Superior temporal gyrus (tissue), 1 donor: Measurements from ENCODE around the gene CD300E.
A peak's percentile ranks its signal among the peaks of the same experiment; 100 is the strongest.
"Not testable (repeated sequence)": the region's sequence is repeated elsewhere in the genome, so short reads cannot be mapped to it uniquely, and the experiment has no call there.

Source experiments
- DNase-seq: peaks from one replicate; pipeline ENCODE4 v3.0.0-alpha.2; 2016; ENCODE audit errors: extremely low spot score

CD300E gene

DNA sequence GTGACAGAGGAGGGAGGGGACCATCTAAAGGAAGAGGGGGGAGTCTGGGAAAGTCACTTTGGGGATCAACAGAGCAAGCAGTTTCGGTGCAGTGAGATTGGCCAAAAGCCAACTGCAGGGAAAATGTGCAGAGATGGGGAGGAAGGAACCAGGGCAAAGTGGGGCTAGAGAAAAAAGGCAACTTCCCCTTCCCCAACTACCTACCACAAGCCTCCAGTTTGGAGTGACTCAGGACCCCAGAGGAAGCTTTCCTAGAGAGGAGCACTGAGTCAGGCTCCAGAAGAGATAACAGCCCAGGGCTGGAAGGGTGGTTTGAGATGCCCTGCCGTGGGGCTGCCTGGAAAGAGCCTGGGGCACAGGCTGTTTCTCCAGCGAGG lies 24.5 kb downstream of the CD300E start:
- DNase-seq, result no peak

DNA sequence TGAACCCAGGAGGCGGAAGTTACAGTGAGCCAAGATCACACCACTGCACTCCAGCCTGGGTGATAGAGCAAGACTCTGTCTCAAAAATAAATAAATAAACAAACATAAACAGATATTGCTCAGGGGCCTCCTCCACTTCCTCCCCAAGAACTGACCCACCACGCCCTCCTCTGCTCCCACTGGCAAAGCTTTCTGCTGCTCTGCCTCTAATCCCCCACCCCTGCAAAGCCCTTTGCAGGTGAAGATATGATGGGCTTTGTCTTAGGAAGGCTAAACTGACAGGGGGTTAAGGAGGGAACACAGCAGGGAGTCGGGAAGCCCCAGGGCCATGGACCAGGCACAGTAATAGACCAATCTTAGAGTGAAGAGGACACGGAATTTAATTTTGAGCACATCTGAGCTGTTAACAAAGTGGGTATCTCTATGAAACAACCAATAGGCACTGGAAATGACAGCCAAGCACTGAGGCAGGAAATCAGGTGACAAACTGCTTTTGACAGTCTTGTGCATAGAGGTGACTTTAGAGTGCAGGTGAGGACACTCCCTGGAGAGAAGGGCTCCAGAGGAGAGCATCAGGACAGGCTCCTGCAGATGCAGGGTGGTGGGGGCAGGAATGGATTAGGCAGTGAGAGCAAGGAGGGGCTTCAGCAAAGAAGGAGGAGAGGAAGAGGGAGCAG lies 25.1 kb downstream of the CD300E start:
- no peak for DNase-seq

DNA sequence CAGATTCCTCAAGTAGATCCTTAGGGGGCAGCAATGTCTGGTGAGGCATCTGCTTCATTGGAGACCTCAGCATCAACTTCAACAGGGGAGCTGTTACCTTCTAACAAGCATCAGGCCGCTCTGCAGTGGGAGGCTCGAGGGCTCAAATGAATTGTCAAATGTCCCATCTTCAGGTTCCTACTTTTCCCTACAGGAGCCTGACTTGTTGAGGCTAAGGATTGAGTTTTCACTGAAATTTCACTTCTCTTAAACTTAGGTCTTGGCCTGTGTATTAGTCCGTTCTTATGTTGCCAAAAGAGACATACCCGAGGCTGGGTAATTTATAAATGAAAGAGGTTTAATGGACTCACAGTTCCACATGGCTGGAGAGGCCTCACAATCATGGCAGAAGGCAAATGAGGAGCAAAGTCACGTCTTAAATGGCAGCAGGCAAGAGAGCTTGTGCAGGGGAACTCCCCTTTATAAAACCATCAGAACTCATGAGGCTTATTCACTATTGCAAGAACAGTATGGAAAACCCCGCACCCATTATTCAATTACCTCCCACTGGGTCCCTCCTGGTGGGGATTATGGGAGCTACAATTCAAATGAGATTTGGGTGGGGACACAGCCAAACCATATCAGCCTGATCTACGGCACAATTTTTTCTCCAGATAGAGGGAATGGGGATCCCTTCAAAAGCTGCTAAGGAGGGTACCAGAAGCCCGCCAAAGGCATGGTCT lies 26.3 kb downstream of the CD300E start:
- DNase-seq, result no peak

DNA sequence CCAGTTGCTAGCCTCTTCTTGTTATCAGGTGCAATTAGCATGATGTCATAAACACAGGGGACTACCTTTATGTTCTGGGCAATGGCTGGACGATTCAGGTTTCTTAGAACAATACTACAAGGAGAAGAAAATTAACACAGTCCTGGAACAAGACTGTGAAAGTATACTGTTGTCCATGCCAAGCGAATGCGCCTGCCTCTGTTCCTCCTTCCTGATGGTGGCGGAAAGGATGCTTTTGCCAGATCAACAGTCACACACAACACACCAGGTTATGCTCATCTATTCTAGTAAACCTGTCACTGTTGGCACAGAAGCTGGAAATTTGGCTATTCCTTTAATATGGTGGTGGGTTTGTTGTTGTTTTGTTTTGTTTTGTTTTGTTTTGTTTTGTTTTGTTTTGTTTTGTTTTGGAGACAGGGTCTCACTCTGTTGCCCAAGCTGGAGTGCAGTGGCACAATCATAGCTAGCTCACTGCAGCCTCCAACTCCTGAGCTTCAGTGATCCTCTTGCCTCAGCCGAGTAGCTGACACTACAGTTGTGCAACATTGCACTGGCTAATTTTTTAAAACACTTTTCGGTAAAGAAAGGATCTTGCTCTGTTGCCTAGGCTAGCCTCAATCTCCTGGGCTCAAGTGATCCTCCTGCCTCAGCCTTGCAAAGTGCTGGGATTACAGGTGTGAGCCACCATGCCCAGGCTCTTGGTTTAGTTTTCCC lies 28.3 kb downstream of the CD300E start:
- DNase-seq, result no peak

DNA sequence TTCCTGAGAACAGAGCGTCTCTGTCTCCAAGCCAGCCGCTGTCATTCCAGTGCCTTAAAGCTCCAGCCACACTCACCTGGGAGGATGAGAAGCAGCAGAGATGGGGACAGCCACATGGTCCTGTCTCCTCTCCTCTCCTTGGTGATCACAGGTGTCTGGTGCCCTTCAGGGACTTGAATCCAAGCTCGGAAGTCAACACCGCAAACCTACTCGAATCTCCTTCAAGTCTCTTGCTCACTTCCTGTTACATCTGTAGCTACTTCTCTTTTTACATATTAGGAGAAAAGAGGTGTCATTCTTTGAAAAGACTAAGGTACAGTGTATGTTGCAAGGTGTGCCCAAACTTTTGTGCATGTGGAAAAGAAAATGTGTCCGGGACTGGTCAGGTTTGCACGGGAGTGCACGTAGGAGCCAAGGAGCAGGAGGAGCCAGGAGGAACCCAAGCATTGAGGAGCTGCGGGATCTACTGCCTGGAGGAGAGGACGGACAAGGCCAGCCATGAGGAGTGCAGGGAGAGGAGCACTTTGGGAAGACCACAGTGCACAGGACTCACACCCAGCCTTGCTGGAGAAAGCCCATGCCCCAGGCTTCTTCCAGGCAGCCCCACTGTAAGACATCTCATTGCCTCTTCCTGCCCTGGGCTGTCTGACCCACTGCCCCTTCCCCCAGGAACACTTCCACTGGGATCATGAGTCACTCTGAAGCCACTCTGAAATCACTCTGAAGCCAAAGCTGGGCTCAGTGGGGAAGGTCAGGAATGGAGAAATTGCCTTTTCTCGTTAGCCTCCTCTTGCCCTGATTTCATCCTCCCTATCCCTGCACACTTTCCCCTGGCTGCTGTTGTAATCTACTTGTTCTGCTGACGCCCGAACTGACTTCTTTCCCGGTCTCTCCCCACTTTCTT lies 31.2 kb downstream of the CD300E start, which contains the start of gene CD300LD:
Gene CD300LD (minus strand): TSS at position 197 of the 904 bp plus-strand sequence. CDS start 81 bp downstream, at position 116.
- no peak for DNase-seq

DNA sequence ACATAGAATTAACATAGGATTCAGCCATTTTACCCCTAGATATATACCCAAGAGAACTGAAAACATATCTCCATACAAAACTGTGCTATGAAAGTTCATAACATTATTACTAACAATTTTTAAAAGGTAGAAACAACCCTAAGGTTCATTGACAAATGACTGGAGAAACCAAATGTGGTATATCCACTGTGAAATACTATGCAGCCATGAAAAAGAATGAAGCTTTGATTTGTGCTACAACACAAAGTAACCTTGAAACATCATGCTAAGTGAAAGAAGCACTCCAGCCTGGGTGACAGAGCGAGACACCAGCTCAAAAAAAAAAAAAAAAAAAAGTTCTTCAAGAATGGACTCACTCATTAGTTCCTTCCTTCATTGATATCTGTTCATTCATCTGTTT lies 32.0 kb downstream of the CD300E start:
- no peak for DNase-seq

DNA sequence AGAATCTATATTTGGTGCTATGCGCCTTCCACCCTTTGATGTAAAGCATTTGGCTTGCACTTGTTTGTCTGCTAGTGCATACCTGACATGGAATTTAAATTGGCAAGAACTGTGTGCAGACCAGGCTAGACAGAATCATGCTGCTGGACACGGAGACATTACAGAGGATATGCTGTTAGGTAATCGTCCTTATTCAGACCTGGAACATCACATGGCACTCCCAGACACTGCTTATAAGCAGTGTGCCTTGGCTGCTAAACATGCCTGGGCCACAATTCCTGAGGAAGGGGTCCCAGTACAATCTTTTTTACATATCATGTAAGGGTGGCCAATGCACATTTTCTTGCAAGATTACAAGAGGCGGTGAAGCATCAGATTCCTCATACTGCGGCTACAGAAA lies 37.8 kb downstream of the CD300E start:
- DNase-seq, result no peak

DNA sequence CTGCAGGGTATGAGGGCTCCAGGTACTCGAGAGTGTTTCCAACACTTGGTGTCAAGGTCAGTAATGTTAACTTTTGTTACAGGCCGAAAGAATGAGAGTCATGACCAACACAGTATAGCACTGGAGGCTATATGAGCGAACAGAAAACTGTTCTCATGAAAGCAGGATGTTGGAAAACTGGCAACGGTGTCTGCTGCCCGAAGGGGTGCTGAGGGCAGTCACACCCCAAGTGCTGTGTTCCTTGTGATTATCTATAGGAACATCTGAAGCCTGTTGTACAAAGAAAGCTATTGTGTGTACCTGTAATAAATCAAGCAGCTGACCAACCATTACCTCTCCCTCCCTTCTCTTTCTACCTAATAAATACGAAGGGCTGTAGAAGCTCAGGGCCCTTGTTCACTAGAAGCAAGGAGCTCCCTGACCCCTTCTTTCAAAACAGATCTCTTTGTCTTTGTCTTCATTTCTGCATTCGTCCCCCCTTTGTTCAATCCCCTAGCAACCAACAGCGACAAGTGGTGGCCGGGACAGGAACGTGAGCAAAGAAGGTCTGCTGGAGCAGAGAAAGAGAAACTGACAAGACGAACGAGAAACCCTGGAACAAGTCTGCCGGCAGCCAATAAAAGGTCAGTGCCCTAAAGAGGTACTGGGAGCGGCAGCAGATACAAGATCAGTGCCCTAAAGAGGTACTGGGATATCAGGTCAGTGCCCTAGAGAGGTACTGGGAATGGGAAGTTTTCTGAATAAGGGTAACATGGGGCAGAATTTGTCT lies 39.1 kb downstream of the CD300E start:
- DNase-seq, result no peak

DNA sequence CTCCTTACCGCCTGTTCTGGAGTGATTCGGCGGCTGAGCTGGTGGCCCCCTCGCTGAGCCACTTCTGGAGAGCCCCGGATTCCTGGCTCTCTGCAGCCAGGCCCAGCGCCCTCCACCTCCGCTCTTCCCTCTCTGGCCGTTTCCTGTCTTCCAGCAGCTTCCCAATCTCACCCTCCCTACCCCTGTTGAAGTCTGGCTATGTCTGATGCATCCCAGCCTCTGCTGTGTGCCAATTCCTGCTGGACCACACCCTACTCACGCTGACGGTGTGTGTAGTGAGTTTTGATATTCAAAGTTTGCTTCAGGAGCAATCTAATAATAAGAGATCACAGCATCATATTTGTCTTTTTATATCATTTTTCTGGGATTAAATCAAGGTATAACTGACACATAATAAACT lies 40.9 kb downstream of the CD300E start:
- no peak for DNase-seq

DNA sequence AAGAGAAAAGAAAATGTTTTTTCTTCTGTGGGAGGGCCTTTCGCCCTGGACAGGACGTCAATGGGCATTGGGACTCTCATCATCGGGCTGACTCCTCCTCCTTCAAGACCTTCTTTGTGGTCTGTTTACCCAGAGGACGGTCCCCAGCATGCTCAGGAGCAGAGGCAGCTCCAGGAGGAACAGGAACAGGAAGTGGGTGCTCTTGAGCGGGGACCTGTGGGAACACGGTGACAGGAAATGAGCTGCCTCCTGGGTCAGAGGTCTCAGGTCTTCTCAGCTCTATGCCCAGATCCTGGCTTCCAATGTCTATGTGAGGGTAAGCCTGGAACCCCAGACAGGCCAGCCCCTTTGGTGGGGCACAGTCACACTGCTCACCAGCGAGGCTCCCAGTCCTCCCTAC lies 43.6 kb downstream of the CD300E start:
- DNase-seq, result no peak

DNA sequence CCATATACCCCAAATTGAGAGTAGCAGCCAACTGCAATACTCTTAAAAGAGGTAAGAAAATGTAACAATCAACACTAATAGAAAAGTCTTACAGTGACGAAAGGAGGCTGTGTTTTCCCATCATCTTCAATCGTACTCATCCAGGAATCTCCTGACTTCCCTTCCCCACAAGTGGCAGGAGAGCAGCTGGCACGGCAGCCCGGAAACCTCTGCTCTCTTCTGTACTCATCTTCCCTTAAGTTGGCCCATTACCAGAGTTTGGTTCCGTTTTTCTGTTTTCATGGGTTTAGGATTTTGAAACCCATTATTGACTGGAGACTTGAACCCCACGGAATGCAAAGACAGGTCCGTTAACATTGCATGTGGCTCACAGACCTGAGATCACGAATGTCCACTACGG lies 44.6 kb downstream of the CD300E start:
- no peak for DNase-seq

DNA sequence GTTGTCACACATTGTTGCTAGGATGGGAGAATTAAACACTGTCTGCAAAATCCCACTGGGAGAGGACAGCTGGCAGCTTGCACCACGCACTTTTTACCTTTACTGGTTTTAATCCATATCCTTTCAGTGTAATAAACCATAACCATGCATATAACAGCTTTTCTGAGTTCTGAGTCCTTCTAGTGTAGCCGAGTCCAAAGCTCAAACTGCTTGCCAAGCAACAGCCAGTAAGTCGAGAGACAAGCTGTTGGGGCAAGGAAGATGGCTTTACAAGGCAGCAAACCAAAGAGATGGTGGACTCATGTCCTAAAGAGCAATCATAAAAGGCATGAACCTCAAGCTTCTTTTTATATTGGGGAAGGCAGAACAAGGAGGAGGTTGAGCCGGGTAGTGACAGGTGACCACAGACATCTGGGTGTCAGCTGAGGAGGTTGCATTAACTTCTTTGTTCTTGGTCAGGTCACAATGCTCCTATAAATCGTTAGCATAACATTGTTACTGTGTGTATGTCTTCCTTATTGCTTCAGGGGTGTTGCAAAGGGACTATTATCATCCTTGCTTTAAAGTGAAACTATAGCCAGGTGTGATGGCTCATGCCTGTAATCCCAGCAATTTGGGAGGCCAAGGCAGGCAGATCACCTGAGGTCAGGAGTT lies 48.9 kb downstream of the CD300E start:
- no peak for DNase-seq

DNA sequence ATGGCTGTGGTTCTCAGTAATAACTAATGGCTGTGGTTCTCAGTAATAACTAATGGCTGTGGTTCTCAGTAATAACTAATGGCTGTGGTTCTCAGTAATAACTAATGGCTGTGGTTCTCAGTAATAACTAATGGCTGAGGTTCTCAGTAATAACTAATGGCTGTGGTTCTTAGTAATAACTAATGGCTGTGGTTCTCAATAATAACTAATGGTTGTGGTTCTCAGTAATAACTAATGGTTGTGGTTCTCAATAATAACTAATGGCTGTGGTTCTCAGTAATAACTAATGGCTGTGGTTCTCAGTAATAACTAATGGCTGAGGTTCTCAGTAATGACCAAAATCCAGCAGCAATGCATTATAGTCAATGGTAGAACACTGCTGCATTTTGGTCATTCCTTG lies 49.9 kb downstream of the CD300E start:
- not testable (repeated sequence) for DNase-seq

DNA sequence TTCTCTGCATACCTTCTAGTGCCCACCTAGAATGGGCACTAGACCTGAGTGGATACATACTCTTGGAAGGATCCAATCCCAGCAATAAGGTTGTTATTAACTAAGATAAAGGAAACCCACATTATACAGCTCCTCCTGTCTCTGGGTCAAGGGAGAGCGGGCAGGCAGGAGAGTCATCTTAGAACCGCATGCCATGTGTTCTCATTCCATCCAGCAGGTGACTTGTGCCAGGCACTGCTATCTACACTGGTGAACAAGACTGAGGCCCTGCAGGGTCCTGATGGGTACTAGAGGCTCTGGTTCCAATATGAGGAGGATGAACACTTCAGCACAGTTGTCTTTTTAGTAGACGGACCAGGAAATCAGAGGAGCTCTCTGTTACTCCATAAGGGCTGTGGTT lies 50.4 kb downstream of the CD300E start:
- no peak for DNase-seq

DNA sequence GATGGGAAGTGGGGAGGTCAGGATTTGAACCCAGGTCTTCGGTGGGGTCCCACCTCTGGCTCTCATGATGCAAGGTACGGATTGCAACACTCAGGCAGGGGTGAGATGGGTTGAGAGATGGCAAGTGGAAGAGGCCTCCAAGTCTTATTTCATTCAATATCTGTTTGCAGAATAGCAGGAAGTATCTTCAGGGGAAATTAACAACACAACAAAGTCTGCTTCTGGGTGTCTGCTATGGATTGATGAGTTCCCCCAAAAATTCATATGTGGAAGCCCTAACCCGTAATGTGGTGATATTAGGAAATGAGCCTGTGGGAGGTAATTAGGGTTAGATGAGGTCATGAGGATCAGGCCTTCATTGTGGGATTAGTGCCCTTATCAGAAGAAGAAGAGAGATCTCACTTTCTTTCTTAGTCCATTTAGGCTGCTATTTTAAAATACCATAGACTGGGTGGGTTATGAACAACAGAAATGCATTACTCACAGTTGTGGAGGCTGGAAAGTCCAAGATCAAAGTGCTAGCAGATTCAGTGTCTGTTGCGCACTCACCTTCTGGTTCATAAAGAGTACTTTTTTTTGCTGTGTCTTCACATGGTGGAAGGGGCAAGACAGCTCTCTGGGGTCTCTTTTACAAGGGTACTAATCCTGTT lies 51.8 kb downstream of the CD300E start:
- DNase-seq, result no peak

DNA sequence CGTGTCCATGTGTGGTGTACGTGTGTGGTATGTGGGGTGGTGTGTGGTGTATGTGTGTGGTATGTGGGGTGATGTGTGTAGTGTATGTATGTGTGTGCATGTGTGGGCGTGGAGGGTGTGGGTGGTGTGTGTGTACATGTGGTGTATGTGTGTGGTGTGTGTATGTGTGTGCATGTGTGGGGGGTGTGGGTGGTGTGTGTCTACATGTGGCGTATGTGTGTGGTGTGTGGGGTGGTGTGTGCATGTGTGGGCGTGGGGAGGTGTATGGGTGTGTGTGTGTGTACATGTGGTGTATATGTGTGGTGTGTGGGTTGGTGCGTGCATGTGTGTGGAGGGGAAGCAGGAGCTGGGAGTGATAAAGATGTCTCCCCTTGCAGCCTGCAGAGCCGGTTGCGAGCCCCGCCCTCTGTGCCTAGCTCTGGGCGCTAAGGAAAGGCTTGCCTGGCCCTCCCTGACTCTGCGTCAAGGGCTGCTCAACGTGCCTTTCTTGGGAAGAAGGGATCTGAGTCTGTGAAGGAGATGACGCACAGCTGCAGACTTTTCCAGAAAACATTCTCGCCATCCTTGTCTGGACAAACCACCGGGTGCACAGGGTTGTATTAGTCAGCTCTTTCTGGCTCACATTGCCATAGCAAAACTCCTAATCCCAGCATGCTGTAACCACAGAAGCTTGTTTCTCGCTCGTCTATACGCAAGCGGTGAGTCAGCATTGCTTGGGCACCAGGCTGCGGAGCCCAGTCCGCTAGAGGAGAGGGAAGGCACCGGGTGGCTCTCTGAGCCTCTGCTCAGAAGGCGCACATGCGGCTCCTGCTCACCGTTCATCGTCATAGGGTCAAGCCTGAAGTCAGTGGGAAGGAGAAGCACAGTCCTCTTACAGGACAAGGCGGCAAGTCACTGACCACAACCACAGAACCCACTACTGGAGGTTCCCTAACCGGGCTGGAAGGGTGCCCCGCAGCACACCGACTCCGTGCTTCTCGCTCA lies 54.2 kb downstream of the CD300E start:
- DNase-seq, result peak; percentile 43

DNA sequence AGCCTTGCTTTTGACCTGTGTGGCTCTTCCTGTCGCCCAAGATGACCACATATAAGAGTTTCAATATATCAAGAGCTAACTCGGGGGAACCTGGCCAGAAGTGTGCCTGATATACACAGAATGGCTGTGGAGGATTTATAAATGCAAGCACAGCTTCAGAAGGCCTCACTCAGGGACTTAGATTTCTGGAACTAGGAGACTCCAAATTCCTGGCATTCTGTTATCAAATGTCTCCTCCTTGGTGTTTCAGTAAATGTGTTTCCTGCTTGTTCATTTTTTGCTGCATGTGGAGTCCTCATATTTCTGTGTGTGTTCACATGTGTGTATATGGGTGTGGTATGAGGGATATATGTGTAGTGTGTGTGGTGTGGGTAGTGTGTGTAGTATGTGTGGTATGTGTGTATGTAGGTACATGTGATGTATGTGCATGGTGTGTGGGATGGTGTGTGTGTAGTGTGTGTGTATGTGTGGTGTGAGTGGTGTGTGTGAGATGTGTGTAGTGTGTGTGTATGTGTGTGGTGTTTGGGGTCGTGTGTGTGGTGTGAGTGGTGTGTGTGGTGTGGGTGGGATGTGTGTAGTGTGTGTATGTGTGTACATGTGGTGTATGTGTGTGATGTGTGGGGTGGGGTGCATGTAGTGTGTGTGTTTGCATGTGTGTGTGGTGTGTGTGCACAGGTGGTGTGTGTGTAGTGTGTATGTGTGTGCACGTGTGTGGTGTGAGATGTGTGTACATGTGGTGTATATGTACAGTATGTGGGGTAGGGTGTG lies 55.2 kb downstream of the CD300E start:
- DNase-seq, result no peak

DNA sequence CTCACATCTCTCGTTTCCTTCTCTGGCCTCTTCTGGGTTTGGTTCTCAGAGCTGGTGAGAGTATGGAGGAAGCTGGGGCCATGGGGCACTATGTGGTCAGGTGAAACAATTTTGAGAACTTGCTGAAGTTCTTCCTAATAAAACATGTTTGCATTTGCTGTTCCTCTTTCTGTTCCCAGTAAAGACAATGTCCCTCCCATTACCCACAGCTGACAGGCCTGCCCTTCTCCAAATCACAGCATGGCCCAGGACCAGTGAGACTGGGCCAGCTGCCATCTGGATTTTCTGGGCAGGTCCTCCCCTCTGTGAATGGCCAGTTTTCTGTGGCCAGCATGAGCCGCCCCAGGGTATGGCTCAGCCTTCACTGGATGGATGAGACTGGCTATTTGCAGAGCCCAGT lies 56.1 kb downstream of the CD300E start, which contains the start of gene CD300H:
Gene CD300H (minus strand): TSS at position 113 of the 400 bp plus-strand sequence.
- no peak for DNase-seq
